ENCODE measurements around the gene THPO. TPM values are rescaled to one million over a fixed set of nuclear protein-coding genes. Genes with fewer than 3 reads are reported as not detected.

THPO gene
- polyA plus RNA-seq, 5 donors = 1.1 to 2.4 (median 1.7) TPM

GRCh38 chr3:184386047-184386806, 8.2 kb upstream of the THPO start:
- no peak for DNase-seq

DNA sequence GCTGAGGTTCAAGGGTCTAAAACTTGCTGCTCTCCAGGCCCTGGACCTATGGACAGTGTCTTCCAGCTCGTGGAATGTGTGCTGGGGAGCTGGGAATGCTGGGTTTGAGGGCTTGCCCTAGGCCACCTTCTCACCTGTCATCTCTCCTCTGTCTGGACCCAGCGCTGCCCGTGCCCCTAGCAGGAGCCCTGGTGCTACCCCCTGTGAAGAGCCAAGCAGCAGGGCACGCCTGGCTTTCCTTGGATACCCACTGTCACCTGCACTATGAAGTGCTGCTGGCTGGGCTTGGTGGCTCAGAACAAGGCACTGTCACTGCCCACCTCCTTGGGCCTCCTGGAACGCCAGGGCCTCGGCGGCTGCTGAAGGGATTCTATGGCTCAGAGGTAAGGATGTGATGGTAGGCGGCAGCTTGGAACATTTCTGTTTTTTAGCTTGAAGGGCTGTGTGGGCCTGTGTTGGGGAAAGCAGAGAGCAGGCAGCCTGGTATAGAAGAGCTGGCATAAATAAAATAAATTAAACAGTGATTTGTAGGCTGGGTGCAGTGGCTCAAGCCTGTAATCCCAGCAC, 6.9 kb upstream of the THPO start:
- no peak for DNase-seq

GRCh38 chr3:184384342-184384741, 6.3 kb upstream of the THPO start:
- DNase-seq = no peak

GRCh38 chr3:184383033-184383740, 5.2 kb upstream of the THPO start:
- DNase-seq = no peak

DNA sequence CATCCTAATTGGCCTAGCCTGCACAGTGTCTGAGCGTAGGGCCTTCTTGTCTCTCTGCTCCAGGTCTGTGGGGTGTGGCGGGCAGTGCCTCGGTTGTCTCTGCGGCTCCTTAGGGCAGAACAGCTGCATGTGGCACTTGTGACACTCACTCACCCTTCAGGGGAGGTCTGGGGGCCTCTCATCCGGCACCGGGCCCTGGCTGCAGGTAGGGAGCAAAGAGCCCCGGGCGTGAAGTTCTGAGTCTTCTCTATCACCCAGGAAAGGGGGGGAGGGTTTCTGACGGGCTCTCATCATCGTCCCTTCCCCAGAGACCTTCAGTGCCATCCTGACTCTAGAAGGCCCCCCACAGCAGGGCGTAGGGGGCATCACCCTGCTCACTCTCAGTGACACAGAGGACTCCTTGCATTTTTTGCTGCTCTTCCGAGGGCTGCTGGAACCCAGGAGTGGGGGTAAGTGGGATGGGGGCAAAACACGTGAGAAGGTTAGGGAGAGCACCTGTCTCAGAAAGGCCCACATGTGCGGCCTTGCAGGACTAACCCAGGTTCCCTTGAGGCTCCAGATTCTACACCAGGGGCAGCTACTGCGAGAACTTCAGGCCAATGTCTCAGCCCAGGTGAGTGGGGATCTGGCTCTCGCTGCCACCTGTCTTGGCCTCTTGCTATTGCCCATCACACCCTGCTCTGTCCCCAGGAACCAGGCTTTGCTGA, 4.5 kb upstream of the THPO start:
- DNase-seq = no peak

GRCh38 chr3:184381261-184382224, 3.5 kb upstream of the THPO start:
- peak in 1 of 2 donors; percentile 26 for DNase-seq

DNA sequence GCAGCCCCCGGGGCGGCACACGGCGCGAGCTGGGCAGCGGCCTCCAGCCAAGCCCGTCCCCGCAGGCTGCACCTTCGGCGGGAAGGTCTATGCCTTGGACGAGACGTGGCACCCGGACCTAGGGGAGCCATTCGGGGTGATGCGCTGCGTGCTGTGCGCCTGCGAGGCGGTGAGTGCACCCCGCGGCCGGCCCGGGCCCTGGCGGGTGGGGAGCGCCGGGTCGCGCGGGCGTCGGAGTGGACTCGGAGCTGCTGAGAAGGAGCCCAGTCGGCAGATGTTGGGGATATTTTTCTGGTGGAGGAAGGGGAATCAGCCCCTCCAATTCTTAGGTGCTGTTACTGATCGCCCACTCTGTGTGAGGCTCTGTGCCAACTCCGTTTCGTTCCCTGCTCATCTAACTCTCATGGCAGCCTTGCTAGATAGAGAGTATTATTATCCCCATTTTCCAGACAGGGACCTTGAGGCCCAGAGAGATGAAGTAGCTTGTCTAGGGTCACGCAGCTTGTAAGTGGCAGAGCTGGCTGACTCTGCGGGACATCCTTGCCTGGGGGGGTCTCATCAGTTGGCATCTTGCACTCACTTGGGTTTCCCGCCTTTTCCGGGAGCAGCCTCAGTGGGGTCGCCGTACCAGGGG, 2.7 kb upstream of the THPO start:
- no peak for DNase-seq

DNA sequence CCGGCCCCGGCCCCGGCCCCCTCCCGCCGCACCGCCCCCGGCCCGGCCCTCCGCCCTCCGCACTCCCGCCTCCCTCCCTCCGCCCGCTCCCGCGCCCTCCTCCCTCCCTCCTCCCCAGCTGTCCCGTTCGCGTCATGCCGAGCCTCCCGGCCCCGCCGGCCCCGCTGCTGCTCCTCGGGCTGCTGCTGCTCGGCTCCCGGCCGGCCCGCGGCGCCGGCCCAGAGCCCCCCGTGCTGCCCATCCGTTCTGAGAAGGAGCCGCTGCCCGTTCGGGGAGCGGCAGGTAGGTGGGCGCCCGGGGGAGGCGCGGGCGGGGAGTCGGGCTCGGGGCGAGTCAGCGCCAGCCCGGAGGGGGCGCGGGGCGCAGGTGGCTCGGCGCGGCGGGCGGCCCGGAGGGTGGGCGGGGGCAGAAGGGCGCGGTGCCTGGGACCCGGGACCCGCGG, 2.2 kb upstream of the THPO start:
- peak in 1 of 2 donors; percentile 66 for DNase-seq

GRCh38 chr3:184379358-184380184, 1.6 kb upstream of the THPO start, which contains the start of gene CHRD:
Gene CHRD (plus strand): TSS chr3:184380054. CDS start chr3:184380319, 265 bp downstream.
- peak in 1 of 2 donors; percentile 25 for DNase-seq

- no peak for DNase-seq
Observed at GRCh38 chr3:184378651-184379357, 797 bp upstream of the THPO start.

GRCh38 chr3:184377374-184377773, 633 bp downstream of the THPO start:
- no peak for DNase-seq

DNA sequence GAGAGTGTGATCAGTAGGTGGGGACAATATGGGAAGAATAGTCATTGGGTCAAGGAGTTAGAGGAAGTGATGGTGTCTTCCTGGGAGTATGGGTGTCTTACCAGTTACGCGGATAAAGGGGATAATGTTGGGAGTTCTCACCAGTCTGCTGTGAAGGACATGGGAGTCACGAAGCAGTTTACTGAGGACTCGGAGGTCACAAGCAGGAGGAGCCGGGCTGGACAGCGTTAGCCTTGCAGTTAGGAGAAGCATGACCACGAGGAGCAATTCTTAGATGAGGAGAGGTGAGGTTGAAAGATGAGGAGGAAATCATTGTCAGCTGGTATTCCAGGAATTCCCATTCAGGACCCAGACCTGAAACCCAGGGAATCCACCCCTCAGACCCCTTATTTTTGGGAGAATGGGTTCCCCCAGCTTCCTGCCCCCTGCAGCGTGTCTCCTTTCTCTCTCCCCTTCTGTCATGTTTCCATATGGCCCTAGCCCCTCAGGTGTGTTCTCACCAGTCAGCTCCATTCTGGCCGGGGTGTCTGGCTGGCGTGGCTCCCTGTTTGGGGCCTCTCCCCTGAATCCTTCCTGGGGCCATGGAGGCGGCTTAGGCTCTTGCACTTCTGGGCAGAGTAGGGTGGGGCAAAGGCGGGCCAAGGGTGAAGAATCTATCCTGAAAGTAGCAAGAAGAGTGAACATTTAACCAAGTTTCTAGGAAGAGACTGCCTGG, 2.1 kb downstream of the THPO start:
- DNase-seq = no peak

DNA sequence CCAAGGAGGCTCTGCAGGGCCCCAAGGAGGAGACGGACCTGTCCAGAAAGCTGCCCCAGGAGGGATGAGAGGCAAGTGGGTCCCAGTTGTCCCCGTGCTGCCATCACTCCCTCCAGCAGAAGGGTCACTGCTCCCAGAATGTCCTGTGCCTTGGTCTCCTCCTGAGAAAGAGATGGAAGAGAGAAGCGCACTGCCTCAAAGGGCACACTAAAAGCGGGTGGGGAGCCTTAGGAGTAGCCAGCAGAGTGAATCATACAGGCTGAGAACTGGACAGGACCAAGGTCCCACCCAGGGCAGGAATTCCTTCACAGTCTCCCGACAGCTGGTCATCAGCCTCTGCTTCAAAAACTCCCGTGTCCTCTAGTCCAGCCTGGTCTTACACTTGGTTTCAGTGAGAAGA, 4.6 kb downstream of the THPO start:
- no peak for DNase-seq

DNA sequence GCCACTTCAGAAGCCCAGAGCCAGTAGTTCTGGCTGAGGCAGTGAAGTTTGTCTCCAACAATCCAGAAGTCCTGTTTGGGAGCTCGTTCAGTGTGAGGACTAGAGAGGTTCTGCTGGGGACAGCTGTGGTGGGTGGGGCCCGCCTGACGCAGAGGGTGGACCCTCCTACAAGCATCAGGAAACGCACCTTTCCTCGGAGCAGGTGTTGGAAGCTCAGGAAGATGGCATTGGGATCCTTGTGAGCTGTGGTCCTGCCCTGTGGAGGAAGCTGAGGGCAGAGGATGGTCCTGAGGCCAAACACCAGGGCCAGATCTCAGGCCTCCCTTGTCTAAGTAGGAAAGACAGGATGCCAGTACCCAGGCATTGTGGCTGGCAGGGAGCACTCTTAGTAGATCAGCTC, 5.1 kb downstream of the THPO start:
- DNase-seq = no peak

GRCh38 chr3:184372296-184372821, 5.6 kb downstream of the THPO start:
- DNase-seq = no peak

GRCh38 chr3:184371570-184372018, 6.4 kb downstream of the THPO start:
- peak; percentile 76 to 83 for DNase-seq

GRCh38 chr3:184368586-184369183, 9.3 kb downstream of the THPO start:
- no peak for DNase-seq
